Cardiac fibroblast (primary cell): ENCODE measurements around the gene OR52N2.

Experiments used
- DNase-seq, 2 donors: peaks; one replicate each; pipeline versions ENCODE4 v3.0.0 to v3.0.0-alpha.2; 2010; ENCODE audit warnings: low read depth in 2 of 2
- H3K4me3 ChIP-seq, 2 donors: replicated peaks in 1 of 2; 1 replicate in 1 of 2; 2 replicates in 1 of 2; pipeline ENCODE4 v1.5.1; 2011; ENCODE audit warnings: low read depth in 2 of 2, low read length in 2 of 2, mild to moderate bottlenecking in 2 of 2, moderate library complexity in 1 of 2
- TF ChIP-seq, protein P1 (sequence below): IDR thresholded peaks from one replicate; pipeline ENCODE4 v1.5.1; 2011; ENCODE audit warnings: low read depth, mild to moderate bottlenecking, low read length, inconsistent platforms

The OR52N2 gene

DNA sequence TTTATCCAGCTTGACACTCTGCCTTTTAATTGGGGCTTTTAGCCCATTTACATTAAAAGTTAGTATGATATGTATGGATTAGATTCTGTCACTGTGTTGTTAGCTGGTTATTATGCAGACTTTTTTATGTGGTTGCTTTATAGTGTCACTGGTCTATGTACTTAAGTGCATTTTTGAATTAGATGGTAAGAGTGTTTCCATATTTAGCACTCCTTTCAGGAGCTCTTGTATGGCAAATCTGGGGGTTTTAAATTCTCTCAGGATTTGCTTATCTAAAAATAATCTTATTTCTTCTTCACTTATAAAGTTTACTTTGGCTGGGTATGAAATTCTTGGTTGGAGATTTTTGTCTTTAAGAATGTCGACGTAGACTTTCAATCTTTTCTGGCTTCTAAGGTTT, 29.0 kb downstream of the OR52N2 start:
- DNase-seq, result no peak
- no peak overlapping the region for H3K4me3 ChIP-seq
- TF ChIP-seq, protein P1, sequence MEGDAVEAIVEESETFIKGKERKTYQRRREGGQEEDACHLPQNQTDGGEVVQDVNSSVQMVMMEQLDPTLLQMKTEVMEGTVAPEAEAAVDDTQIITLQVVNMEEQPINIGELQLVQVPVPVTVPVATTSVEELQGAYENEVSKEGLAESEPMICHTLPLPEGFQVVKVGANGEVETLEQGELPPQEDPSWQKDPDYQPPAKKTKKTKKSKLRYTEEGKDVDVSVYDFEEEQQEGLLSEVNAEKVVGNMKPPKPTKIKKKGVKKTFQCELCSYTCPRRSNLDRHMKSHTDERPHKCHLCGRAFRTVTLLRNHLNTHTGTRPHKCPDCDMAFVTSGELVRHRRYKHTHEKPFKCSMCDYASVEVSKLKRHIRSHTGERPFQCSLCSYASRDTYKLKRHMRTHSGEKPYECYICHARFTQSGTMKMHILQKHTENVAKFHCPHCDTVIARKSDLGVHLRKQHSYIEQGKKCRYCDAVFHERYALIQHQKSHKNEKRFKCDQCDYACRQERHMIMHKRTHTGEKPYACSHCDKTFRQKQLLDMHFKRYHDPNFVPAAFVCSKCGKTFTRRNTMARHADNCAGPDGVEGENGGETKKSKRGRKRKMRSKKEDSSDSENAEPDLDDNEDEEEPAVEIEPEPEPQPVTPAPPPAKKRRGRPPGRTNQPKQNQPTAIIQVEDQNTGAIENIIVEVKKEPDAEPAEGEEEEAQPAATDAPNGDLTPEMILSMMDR, result no peak

DNA sequence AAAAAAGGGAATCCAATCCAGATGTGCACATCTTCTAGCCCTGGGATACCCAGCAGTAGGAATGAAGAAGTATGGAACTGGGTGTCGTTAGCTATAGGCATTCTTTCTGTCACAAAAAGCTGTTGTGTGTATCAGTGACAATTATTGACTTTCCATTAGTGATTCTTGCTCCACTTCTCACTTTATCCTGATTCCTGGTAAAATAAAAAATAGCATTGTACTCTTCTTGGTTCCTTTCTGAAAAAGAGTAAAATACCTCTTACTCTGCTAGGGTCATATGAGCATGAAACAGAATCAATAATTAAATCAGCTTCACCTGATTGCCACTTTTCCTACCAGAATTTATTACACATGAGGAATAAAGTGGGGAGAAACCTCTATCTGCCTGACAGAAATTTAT, 33.1 kb downstream of the OR52N2 start, which contains the start of gene OR52E6:
OR52E6 (minus strand) TSS at position 101 of the 400 bp plus-strand sequence; CDS start at position 101, 0 bp downstream.
- TF ChIP-seq, protein P1, result no peak
- no peak for DNase-seq
- H3K4me3 ChIP-seq, result no peak within 1 kb of the TSS

DNA sequence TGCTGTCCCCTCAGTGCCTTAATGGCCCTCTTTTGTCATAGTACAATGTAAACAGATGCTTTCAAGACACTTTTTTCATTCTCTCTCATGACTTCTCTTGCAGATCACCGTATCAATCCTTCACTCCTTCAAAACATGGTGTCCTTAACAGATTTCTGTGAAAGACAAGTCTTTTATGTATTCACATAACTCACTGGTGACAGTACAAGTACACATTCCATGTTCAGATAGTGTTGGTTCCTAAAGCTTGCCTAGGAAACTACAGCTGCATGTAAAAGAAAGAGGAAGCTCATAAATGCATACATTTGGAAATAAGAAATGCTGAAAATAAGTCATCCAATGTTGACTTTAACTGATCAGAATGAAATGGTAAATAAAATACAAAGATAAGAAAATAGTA, 38.0 kb downstream of the OR52N2 start:
- TF ChIP-seq, protein P1, result no peak
- H3K4me3 ChIP-seq, result no peak overlapping the region
- no peak for DNase-seq

DNA sequence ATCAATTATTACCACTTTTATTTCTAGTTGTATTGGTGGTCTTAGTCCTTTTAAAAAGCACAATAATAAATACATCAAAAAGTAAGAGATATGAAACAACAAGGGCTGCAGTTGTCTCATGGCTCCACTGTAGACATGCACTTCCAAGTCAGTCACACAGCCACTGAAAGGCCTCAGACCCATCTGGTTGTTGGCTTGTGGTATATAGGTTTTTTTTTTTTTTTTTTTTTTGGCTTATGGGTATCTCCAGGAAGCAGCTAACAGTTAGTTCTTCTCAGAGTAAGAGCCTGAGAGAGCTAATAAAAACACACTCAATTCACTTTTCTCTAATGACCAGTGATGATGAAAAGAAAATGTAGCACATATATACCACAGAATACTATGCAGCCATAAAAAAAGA, 39.0 kb downstream of the OR52N2 start:
- TF ChIP-seq, protein P1, result no peak
- no peak overlapping the region for H3K4me3 ChIP-seq
- no peak for DNase-seq

DNA sequence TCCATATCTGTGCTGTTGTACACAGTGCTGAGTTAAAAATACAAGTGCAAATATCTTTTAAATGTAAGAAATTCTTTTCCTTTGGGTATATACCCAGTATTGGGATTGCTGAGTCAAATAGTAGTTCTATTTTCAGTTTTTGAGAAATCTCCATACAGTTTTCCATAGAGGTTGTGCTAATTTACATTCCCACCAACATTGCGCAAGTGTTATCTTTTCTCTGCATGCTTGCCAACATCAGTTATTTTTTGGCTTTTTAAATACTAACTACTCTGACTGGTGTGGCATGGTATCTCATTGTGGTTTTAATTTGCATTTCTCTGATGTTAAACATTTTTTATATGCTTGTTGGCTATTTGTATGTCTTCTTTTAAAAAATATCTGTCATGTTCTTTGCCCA, 42.3 kb downstream of the OR52N2 start:
- no peak for DNase-seq
- TF ChIP-seq, protein P1, result no peak

DNA sequence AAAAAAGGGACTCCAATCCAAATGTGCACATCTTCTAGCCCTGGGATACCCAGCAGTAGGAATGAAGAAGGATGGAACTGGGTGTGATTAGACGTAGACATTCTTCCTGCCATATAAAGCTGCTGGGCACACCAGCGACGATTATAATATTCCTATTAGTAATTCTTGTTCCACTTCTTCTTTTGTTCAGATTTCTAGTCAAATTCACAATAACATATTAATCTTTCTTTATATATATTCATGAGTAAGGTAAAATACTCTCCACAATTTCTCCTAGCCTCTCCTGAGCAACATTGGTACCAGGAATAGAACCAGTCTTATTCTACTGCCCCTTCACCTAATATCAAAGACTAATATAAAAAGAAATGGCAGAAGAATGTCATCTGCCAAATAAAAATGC, 48.9 kb downstream of the OR52N2 start, which contains the start of gene OR52E8:
OR52E8 (minus strand) TSS at position 101 of the 400 bp plus-strand sequence; CDS start at position 101, 0 bp downstream.
- no peak for DNase-seq
- no peak within 1 kb of the TSS for H3K4me3 ChIP-seq
- TF ChIP-seq, protein P1, result no peak

More for the DNA sequence above, 42.3 kb downstream of the OR52N2 start:
- H3K4me3 ChIP-seq, result no peak overlapping the region

DNA sequence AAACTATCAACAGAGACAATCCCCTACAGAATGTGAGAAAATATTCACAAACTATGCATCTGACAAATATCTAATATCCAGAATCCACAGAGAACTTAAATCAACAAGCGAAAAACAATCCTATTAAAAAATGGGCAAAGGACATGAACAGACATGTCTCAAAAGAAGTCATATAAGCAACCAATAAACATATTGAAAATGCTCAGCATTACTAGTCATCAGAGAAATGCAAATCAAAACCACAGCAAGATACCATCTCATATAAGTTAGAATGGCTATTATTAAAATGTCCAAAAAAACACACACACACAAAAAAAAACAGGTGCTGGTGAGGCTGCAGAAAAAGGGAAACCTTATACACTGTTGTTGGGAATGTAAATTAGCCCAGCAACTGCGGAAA, 57.1 kb downstream of the OR52N2 start:
- no peak for DNase-seq
- no peak overlapping the region for H3K4me3 ChIP-seq
- TF ChIP-seq, protein P1, result no peak
